GM19043 (cell line): ENCODE measurements around the gene RNF13.
"Not testable (repeated sequence)": the region's sequence is repeated elsewhere in the genome, so short reads cannot be mapped to it uniquely, and the experiment has no call there.

ENCODE experiments used
- ATAC-seq: cut with Tn5 transposase; IDR thresholded peaks from one replicate; pipeline ENCODE4 v1.9.1; 2021; ENCODE audit warnings: low read depth; ENCODE audit not compliant: unreplicated experiment

The RNF13 gene

GRCh38 chr3:149886957-149887356, 73.9 kb downstream of the RNF13 start:
- ATAC-seq = no peak

- no peak for ATAC-seq
Observed at GRCh38 chr3:149891621-149892020, 78.6 kb downstream of the RNF13 start.

- ATAC-seq = no peak
Observed at GRCh38 chr3:149892371-149892770, 79.4 kb downstream of the RNF13 start.

DNA sequence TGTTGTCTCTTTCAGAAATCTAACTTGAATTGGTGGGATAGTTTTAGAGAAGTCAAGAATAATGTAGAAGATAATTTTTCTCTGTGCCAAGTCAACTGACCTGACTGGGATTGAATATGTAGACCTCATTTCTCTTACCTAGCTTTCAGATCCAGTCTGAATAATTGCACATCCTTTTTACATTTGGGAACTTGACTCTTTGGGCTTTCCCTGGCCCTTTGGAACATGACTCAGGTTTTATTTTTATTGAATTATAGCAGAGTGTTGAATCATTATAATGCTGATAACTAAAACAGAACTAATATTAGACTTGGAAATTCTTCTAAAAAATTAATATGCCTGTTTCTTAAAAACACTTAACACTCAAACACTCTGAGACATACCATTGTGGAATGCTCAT, 81.2 kb downstream of the RNF13 start:
- no peak for ATAC-seq

DNA sequence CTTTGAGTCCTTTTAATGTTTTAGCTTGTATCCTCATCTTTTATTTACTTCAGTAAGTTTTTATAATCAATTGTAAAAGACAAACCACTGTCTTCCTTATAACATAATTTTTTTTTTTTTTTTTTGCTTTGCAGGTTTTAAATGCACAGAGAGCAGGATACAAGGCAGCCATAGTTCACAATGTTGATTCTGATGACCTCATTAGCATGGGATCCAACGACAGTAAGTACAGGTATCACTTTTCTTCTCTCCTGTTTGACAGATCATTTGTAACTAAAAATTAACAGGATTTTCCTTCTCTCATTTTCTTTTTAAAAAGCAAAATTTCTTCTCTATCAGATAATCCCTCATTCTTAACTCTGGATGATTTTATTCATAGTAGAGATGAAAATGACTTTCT, 82.3 kb downstream of the RNF13 start:
- no peak for ATAC-seq

DNA sequence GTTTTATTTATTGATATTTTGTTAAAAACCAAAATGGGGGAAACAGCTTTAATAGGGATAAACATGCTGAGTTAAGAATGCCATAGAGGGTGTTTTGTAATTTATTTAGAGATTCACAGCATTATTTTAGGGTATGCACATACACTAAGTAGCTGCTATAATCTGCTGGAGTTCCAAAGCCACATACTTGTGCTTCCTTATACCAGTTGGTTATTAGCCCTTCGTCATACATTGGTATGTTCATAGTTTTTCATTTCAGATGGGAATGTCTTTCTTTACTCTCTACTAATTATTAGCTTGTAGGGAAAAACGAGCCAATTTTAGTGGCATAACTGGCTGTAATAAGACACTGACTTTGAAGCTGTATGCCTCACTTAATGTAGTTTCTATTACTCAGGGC, 82.8 kb downstream of the RNF13 start:
- ATAC-seq = no peak

- no peak for ATAC-seq
Observed at GRCh38 chr3:149898771-149899170, 85.8 kb downstream of the RNF13 start.

- ATAC-seq = no peak
Observed at GRCh38 chr3:149900322-149900721, 87.3 kb downstream of the RNF13 start.

DNA sequence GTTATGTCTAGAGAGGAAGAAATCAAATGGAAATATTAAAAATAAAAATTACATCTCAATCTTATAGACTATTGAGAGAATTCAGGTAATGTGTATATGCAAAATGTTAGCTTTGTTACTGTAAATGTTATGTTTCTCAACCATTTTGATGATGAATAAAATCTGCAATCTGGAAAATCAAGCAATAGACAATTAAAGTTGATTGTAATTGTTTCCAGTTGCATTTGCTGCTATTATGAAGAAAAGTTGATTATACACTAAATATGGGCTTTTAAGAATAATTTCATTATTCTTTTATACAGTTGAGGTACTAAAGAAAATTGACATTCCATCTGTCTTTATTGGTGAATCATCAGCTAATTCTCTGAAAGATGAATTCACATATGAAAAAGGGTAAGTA, 88.8 kb downstream of the RNF13 start:
- no peak for ATAC-seq

DNA sequence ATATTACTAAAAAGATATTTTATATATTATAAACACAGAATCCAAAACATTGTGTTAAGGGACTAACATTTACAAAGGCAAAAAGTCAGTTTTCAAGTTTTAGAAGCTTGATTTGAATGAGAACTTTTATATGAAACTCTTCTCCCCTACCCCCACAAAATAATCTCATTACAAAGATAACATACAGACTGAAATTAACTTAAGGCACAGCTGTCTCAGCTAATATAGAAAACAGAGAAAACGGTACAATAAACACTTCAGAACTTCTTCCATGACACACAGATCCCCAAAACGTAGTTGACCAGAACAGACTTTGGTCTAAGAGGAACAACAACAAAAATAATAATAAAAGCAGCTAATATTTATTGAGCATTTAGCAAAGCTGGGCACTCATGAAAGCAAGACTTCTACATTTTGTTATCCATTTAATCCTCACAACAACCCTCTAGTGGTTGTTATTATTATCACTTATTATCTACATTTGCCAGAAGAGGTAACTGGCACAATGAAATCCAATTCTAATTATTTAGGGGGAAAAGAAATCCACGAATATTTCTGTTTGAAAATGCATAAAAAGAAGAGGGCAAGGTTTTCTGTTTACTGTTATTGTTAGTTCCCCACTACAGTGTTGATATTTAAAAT, 89.6 kb downstream of the RNF13 start:
- ATAC-seq = no peak

- ATAC-seq = no peak
Observed at GRCh38 chr3:149906036-149906435, 93.0 kb downstream of the RNF13 start.

DNA sequence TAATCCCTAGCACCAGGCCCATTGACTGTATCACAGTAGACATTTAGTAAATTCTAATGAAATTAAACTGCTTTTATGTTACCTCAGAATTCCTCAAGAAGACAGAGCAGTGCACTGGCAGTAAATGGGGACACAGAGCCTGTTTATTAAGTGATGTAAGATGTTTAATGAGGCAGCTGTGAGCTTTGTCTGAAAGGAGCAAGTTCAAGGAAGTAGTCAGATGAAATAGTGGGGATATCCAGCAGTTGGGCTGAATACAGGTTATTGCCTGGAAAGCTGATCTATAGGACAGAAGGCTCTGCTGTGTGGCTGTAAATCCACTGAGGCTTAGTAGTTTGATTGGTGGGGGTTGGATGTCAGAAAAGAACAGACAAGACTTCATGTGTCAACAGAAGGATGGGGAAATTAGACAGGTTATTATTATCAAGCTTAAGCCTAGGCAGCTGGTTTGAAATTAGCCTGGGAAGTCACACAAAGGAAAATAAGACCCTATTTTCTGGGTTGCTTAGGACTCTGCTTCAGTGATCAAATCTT, 95.5 kb downstream of the RNF13 start:
- ATAC-seq = no peak

DNA sequence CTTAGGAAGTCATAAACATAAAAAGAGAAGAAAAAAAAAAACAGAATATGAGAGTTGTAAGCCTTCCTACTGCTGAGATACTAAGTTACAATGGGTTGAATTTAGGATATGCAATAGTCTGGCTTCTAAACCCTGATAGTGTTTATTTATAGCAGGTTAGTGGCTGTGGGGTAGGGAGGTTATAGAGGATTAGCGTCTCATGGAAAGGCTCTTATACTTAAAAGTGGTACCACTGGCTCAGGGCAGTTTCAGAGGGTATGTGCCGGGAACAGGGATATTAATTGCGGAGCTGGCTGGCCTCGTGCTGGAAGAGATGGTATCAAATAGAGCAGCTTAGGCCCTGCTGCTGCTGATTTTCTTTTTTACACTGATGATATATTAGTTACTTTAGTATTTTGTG, 96.9 kb downstream of the RNF13 start:
- ATAC-seq = no peak

DNA sequence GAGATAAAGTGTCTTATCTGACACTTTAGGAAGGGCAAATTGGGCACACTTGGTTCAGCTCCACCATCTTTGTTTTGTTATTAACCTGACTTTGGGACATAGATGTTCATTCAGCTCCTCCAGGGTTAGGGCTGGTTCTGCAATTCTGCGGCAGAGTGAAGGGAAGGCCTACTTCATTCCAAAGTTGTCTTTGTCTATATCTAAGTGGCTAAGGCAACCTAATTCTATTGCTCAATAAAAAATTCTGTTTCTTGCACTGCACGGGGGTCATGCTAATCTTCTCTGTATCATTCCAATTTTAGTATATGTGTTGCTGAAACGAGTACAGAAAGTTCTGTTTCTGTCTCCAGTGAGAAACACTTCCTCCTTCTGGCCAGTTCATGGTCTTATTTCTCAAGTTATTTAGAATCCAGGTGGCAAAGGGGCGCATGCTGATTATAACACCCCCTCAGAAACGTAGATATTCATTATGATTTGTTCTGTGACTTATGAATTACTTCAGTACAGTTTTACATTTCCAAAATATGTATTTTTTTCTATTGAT, 104.2 kb downstream of the RNF13 start:
- ATAC-seq = no peak

GRCh38 chr3:149919509-149919908, 106.5 kb downstream of the RNF13 start:
- no peak for ATAC-seq

GRCh38 chr3:149920119-149920518, 107.1 kb downstream of the RNF13 start:
- ATAC-seq = no peak

GRCh38 chr3:149933008-149933407, 120.0 kb downstream of the RNF13 start:
- ATAC-seq = no peak

DNA sequence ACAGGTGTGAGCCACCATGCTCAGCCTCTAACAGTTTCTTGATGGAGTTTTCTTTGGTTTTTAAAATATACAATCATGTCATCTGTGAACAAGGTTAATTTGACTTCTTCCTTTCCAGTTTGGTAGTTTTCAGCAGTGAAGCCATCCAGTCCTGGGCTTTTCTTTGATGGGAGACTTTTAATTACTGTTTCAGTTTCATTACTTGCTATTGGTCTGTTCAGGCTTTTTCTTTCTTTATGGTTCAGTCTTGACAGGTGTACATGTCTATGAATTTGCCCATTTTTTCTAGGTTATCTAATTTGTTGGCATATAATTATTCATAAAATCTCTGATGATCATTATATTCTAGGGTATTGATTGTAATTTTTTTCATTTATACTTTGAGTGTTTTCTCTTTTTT, 120.8 kb downstream of the RNF13 start:
- ATAC-seq = no peak

DNA sequence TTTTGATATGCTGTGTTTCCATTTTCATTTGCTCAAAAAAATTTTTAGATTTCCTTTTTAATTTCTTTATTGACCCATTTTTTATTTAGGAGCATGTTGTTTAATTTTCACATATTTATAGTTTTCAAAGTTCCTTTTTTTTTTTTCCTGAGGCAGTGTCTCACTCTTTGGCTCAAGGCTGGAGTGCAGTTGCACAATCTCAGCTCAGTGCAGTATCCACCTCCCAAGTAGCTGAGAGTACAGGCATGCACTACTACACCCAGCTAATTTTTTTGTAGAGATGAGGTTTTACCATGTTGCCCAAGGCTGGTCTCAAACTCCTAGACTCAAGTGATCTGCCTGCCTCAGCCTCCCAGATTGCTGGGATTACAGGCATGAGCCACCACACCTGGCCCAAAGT, 121.5 kb downstream of the RNF13 start:
- no peak for ATAC-seq

DNA sequence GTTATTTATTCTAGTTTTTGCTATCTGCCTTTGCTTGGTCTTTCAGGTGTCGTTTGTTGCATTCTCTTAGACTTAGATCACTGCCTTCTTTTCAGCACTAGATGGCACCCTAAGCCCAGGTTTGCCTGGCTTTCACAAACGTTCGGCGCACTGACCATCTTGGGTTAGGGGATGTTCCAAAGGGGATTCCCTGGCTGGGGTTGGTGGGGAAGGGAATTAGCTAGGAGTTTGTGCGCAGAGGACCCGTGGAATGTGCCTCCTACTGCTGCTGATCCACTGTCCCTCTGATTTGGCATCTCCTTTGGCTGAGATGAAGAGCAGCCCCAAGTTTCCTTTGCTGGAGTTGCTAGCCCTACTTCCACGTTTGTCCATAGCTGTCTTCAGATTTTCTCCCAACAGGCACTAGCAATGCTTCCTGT, 123.8 kb downstream of the RNF13 start:
- no peak for ATAC-seq

DNA sequence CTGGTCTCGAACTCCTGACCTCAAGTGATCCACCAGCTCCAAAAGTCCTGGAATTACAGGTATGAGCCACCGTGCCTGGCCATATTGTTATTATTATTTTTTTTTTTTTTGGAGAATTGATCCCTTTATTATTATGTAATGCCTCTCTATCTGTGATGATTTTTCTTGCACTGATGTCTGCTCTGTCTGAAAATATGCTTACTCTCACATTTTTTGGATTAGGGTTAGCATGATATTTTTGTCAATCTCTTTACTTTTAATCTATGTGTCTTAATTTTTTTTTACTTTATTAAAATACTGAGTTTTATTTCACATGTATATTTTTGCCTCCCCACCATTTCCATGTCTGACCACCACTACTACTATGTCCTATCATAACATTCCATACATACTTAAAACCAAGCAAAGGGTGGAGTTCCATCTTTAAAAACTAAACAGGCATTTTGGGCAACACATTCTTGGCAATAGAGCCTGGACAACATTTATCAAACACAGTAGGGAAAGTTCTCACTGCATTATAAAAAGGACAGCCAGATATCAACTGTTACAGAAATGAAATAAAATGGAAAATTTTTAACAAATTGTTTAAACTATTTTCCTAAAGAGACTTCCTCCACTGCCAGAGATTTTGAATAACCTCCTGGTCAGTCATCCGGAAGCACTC, 125.5 kb downstream of the RNF13 start:
- not testable (repeated sequence) for ATAC-seq

GRCh38 chr3:149941186-149941585, 128.2 kb downstream of the RNF13 start:
- ATAC-seq = no peak
